Fibroblast of mammary gland (primary cell): ENCODE measurements around the gene AP2B1.
A peak's percentile ranks its signal among the peaks of the same experiment; 100 is the strongest.
"Not testable (repeated sequence)": the region's sequence is repeated elsewhere in the genome, so short reads cannot be mapped to it uniquely, and the experiment has no call there.

Experiments used
- DNase-seq: peaks from one replicate; pipeline ENCODE4 v3.0.0-alpha.2; 2010; ENCODE audit warnings: low read depth
- H3K4me3 ChIP-seq: 2 replicates; pipeline ENCODE4 v1.5.1; 2011; ENCODE audit warnings: low read depth, mild to moderate bottlenecking, low read length, moderate library complexity; ENCODE audit not compliant: control insufficient read depth
- CTCF ChIP-seq: conservative IDR thresholded peaks from 2 replicates; pipeline ENCODE4 v1.5.1; 2011; ENCODE audit warnings: low read depth, low read length, inconsistent platforms; ENCODE audit not compliant: control insufficient read depth, insufficient read depth

AP2B1 gene

GRCh38 chr17:35555691-35556090 is 31.4 kb upstream of the AP2B1 start:
- no peak overlapping the region for H3K4me3 ChIP-seq
- TF ChIP-seq CTCF, result peak; percentile 38
- no peak for DNase-seq

- TF ChIP-seq CTCF, result no peak
- no peak for DNase-seq
- H3K4me3 ChIP-seq, result no peak overlapping the region
Observed at GRCh38 chr17:35557353-35557752, 29.8 kb upstream of the AP2B1 start.

- TF ChIP-seq CTCF, result no peak
- no peak for DNase-seq
- no peak overlapping the region for H3K4me3 ChIP-seq
Observed at GRCh38 chr17:35559495-35560210, 27.5 kb upstream of the AP2B1 start.

GRCh38 chr17:35560703-35561102 is 26.4 kb upstream of the AP2B1 start, which contains the start of gene SLFN14:
Gene SLFN14 (minus strand): TSS chr17:35560819. CDS start chr17:35558062, 2,757 bp downstream.
- no peak for TF ChIP-seq CTCF
- H3K4me3 ChIP-seq, result no peak within 1 kb of the TSS
- DNase-seq, result no peak

- DNase-seq, H3K4me3 ChIP-seq: not testable (repeated sequence)
Observed at GRCh38 chr17:35563181-35563580, 23.9 kb upstream of the AP2B1 start.

GRCh38 chr17:35566968-35567367 is 20.2 kb upstream of the AP2B1 start:
- no peak for DNase-seq
- no peak for TF ChIP-seq CTCF
- peak overlapping the region; percentile 99 for H3K4me3 ChIP-seq

GRCh38 chr17:35568561-35568960 is 18.6 kb upstream of the AP2B1 start:
- peak; percentile 73 for DNase-seq
- TF ChIP-seq CTCF, result no peak
- peak overlapping the region; percentile 99 for H3K4me3 ChIP-seq
